Skin of body (tissue), 2 donors: ENCODE measurements around the gene GNG4. TPM values are rescaled to one million over a fixed set of nuclear protein-coding genes. Genes with fewer than 3 reads are reported as not detected.
"Not testable (repeated sequence)": the region's sequence is repeated elsewhere in the genome, so short reads cannot be mapped to it uniquely, and the experiment has no call there.

Experiments used
- DNase-seq: peaks from one replicate; lab custom pipeline; 2025; lab: John Stamatoyannopoulos, UW
- total RNA-seq: library from RNA; depleted of rRNA; stranded (reverse); fragments of >200 nt; gene quantifications from one replicate; pipeline ENCODE4 v1.2.3, GENCODE V29; 2014

GNG4 gene
- total RNA-seq, 1 donor from 2014 or later = 1.6 TPM

- DNase-seq = no peak
These were observed 62.6 kb downstream of the GNG4 start for GRCh38 chr1:235586992-235587391.

- no peak for DNase-seq
These were observed 63.2 kb downstream of the GNG4 start for GRCh38 chr1:235586413-235586812.

- no peak for DNase-seq
These were observed 64.6 kb downstream of the GNG4 start for GRCh38 chr1:235584973-235585372.

GRCh38 chr1:235583511-235584001, 66.0 kb downstream of the GNG4 start:
- DNase-seq = no peak

- DNase-seq = no peak
These were observed 67.5 kb downstream of the GNG4 start for GRCh38 chr1:235582130-235582529.

- no peak for DNase-seq
These were observed 69.7 kb downstream of the GNG4 start for GRCh38 chr1:235579891-235580290.

- no peak for DNase-seq
These were observed 74.0 kb downstream of the GNG4 start for GRCh38 chr1:235575597-235575996.

- DNase-seq = no peak
These were observed 75.7 kb downstream of the GNG4 start for GRCh38 chr1:235573880-235574279.

GRCh38 chr1:235572971-235573370, 76.6 kb downstream of the GNG4 start:
- DNase-seq = not testable (repeated sequence)

GRCh38 chr1:235571482-235571881, 78.1 kb downstream of the GNG4 start:
- no peak for DNase-seq

GRCh38 chr1:235567812-235568503, 81.6 kb downstream of the GNG4 start:
- DNase-seq = no peak

GRCh38 chr1:235566084-235566483, 83.5 kb downstream of the GNG4 start:
- no peak for DNase-seq

GRCh38 chr1:235563513-235564061, 86.0 kb downstream of the GNG4 start:
- no peak for DNase-seq

GRCh38 chr1:235562589-235562988, 87.0 kb downstream of the GNG4 start:
- DNase-seq = no peak

GRCh38 chr1:235558621-235559169, 90.9 kb downstream of the GNG4 start:
- DNase-seq = no peak

- no peak for DNase-seq
These were observed 92.1 kb downstream of the GNG4 start for GRCh38 chr1:235557495-235557894.

- DNase-seq = no peak
These were observed 92.8 kb downstream of the GNG4 start for GRCh38 chr1:235556807-235557206.

- DNase-seq = no peak
These were observed 96.5 kb downstream of the GNG4 start for GRCh38 chr1:235553112-235553551.

GRCh38 chr1:235552146-235552716, 97.4 kb downstream of the GNG4 start:
- DNase-seq = no peak

GRCh38 chr1:235549351-235550139, 100.0 kb downstream of the GNG4 start:
- no peak for DNase-seq

GRCh38 chr1:235546369-235547155, 103.0 kb downstream of the GNG4 start:
- DNase-seq = not testable (repeated sequence)
